ENCODE measurements around the gene TMPRSS11A.

Gene TMPRSS11A

GRCh38 chr4:67911638-67912037, 51.7 kb downstream of the TMPRSS11A start:
- no peak for DNase-seq

- no peak for DNase-seq
Observed at GRCh38 chr4:67911141-67911540, 52.2 kb downstream of the TMPRSS11A start.

- no peak for DNase-seq
Observed at GRCh38 chr4:67910585-67910905, 52.7 kb downstream of the TMPRSS11A start.

- DNase-seq = peak; percentile 21
Observed at GRCh38 chr4:67909905-67910584, 53.2 kb downstream of the TMPRSS11A start.

GRCh38 chr4:67907650-67908049, 55.6 kb downstream of the TMPRSS11A start:
- no peak for DNase-seq

GRCh38 chr4:67899096-67899495, 64.2 kb downstream of the TMPRSS11A start:
- no peak for DNase-seq

- DNase-seq = no peak
Observed at GRCh38 chr4:67897686-67898085, 65.6 kb downstream of the TMPRSS11A start.

GRCh38 chr4:67896421-67897065, 66.8 kb downstream of the TMPRSS11A start:
- DNase-seq = no peak

- no peak for DNase-seq
Observed at GRCh38 chr4:67894659-67895058, 68.6 kb downstream of the TMPRSS11A start.

GRCh38 chr4:67892905-67893304, 70.4 kb downstream of the TMPRSS11A start:
- no peak for DNase-seq

- DNase-seq = no peak
Observed at GRCh38 chr4:67892253-67892652, 71.0 kb downstream of the TMPRSS11A start.

GRCh38 chr4:67891645-67892044, 71.6 kb downstream of the TMPRSS11A start:
- no peak for DNase-seq

GRCh38 chr4:67886281-67886680, 77.0 kb downstream of the TMPRSS11A start:
- peak; percentile 36 for DNase-seq

- DNase-seq = peak; percentile 94
Observed at GRCh38 chr4:67885762-67886161, 77.5 kb downstream of the TMPRSS11A start.

GRCh38 chr4:67884701-67885100, 78.6 kb downstream of the TMPRSS11A start:
- no peak for DNase-seq

- no peak for DNase-seq
Observed at GRCh38 chr4:67883902-67884301, 79.4 kb downstream of the TMPRSS11A start, which contains the start of gene TMPRSS11D. Gene TMPRSS11D (minus strand): TSS chr4:67884002. CDS start chr4:67883933, 69 bp downstream.

GRCh38 chr4:67883458-67883857, 79.8 kb downstream of the TMPRSS11A start:
- no peak for DNase-seq

GRCh38 chr4:67880866-67881610, 82.3 kb downstream of the TMPRSS11A start:
- no peak for DNase-seq

- no peak for DNase-seq
Observed at GRCh38 chr4:67879486-67879885, 83.8 kb downstream of the TMPRSS11A start.

- DNase-seq = no peak
Observed at GRCh38 chr4:67877086-67877485, 86.2 kb downstream of the TMPRSS11A start.

GRCh38 chr4:67874986-67875385, 88.3 kb downstream of the TMPRSS11A start:
- DNase-seq = peak; percentile 5

- DNase-seq = no peak
Observed at GRCh38 chr4:67873116-67873515, 90.2 kb downstream of the TMPRSS11A start.

- DNase-seq = peak; percentile 46
Observed at GRCh38 chr4:67871867-67872266, 91.4 kb downstream of the TMPRSS11A start.
